ENCODE data around the gene MOB2. TPM values are rescaled to one million over a fixed set of nuclear protein-coding genes. Genes with fewer than 3 reads are reported as not detected.

MOB2 gene
- total RNA-seq, 2 experiments from 2014 or later: 37.0 to 38.3 TPM

GRCh38 chr11:1472180-1473005 lies 14.2 kb downstream of the MOB2 start:
- H3K9me3 Mint-ChIP-seq: no peaks in the 10 kb centered on the region
- no peaks in the 10 kb centered on the region for H3K9me3 ChIP-seq (ENCODE audit: control insufficient read depth in 1 of 2, insufficient read depth in 1 of 2, low read length in 2 of 2)
- peaks cover 57% of the 10 kb centered on the region for H3K36me3 ChIP-seq (ENCODE audit: insufficient read depth, low read length)
- no peak overlapping the region for H3K4me3 Mint-ChIP-seq
- no peak overlapping the region for H3K27ac ChIP-seq (ENCODE audit: low read depth in 1 of 2, low read length in 2 of 2)
- H3K4me1 ChIP-seq (ENCODE audit: insufficient read depth, low read length): no peaks in the 10 kb centered on the region
- ATAC-seq (ENCODE audit: poor library complexity) (no peak), DNase-seq (peak in 1 of 14 experiments; percentile 2)
- no peaks in the 10 kb centered on the region for H3K27me3 ChIP-seq (ENCODE audit: control insufficient read depth in 1 of 2, insufficient read depth in 2 of 2, low read length in 2 of 2)
- intact Hi-C loops (cut with DNase I, micrococcal nuclease): no loop called here
- POLR2A ChIA-PET: no interaction called here
- H3K4me3 ChIP-seq (ENCODE audit: low read length): no peak overlapping the region
- H3K27ac Mint-ChIP-seq: no peak overlapping the region
- H3K27me3 Mint-ChIP-seq: no peaks in the 10 kb centered on the region
- TF ChIP-seq CTCF (IDR thresholded peaks at IDR 0.05): no peak
- CTCF ChIA-PET: no interaction called here
- H3K36me3 Mint-ChIP-seq (ENCODE audit: low read depth): peaks cover 48% of the 10 kb centered on the region
- H3K4me1 Mint-ChIP-seq (ENCODE audit: low read depth): no peaks in the 10 kb centered on the region

DNA sequence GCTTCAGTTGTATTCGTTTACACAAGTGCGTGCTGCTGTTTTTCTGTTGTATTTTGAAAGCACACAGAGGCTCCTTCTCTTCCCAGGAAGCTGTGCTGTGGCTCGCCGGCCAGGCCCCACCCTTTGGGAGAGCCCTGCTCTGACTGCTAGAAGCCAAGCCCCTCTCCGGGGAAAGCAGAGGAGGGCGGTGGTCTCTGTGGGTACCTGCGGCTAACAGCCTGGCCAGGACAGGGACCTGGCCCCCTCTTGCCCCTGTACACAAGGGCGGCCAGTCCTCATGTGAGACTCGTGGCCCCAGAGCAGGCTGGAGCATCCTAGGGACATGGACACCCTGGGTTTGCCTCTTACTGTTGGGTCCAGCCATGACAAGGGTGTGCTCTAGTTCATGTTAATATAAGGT lies 14.8 kb downstream of the MOB2 start:
- H3K36me3 Mint-ChIP-seq (ENCODE audit: low read depth): peaks cover 48% of the 10 kb centered on the region
- no peak for ATAC-seq (ENCODE audit: poor library complexity)
- no peak for DNase-seq

More for the DNA sequence above, 14.8 kb downstream of the MOB2 start:
- Mint-ChIP-seq H3K4me1 (ENCODE audit: low read depth) (no peaks in the 10 kb centered on the region), H3K4me3 (no peak overlapping the region), H3K9me3 (no peaks in the 10 kb centered on the region), H3K27me3 (no peaks in the 10 kb centered on the region), H3K27ac (no peak overlapping the region)
- Histone ChIP-seq H3K4me3 (ENCODE audit: low read length) (no peak overlapping the region), H3K4me1 (ENCODE audit: insufficient read depth, low read length) (no peaks in the 10 kb centered on the region), H3K27ac (ENCODE audit: low read depth in 1 of 2, low read length in 2 of 2) (no peak overlapping the region), H3K9me3 (ENCODE audit: control insufficient read depth in 1 of 2, insufficient read depth in 1 of 2, low read length in 2 of 2) (no peaks in the 10 kb centered on the region), H3K36me3 (ENCODE audit: insufficient read depth, low read length) (peaks cover 55% of the 10 kb centered on the region), H3K27me3 (ENCODE audit: control insufficient read depth in 1 of 2, insufficient read depth in 2 of 2, low read length in 2 of 2) (no peaks in the 10 kb centered on the region)
- CTCF ChIA-PET: no interaction called here
- no peak for TF ChIP-seq CTCF (IDR thresholded peaks at IDR 0.05)
- intact Hi-C loops (cut with DNase I, micrococcal nuclease): no loop called here
- POLR2A ChIA-PET: no interaction called here
